Measurements from ENCODE around the gene DMD. TPM values are rescaled to one million over a fixed set of nuclear protein-coding genes. Genes with fewer than 3 reads are reported as not detected.

Gene DMD
- total and polyA plus RNA-seq, 2 donors (not counting 1 experiment from before 2014, with no cell fraction given): 2.0 to 51.8 TPM

DNA sequence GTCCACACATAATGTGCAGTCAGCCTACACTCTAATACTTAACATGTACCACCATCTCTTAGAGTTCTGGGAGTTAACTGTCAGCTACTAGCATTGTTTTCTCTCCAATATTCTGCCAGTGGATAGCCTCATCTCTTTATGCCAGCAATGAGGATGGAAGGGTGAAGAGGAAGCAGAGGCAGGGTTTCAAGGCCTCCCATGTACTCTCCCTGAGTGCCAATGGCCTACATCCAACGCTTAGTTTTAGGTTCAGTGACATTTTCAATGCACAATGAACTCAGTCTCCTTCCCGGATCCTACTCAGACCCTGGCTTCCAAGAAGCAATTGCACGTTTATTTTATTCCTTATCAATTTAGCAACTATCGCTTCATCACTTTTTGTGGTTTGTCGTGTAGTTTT is 686.1 kb downstream of the DMD start:
- no peaks in the 10 kb centered on the region for H3K9me3 Mint-ChIP-seq (ENCODE audit: insufficient read depth)
- no peak overlapping the region for H3K27ac Mint-ChIP-seq
- Histone ChIP-seq H3K79me2 (ENCODE audit: control insufficient read depth, insufficient read depth, low read length) (no peaks in the 10 kb centered on the region), H3K27ac (ENCODE audit: low read length in 2 of 2) (no peak overlapping the region), H3K9ac (ENCODE audit: low read length) (no peak overlapping the region), H4K20me1 (ENCODE audit: control insufficient read depth, insufficient read depth, low read length, poor library complexity, severe bottlenecking) (no peaks in the 10 kb centered on the region), H3K27me3 (replicated peaks in 1 of 4; ENCODE audit: control extremely low read depth in 1 of 4, control insufficient read depth in 3 of 4, insufficient read depth in 4 of 4, low read length in 3 of 4) (no peaks in the 10 kb centered on the region), H2AFZ (ENCODE audit: insufficient read depth, low read depth, low read length, poor library complexity, severe bottlenecking) (no peak overlapping the region), H3K9me3 (ENCODE audit: control extremely low read depth in 1 of 3, control insufficient read depth in 2 of 3, insufficient read depth in 1 of 3, low read length in 2 of 3) (no peaks in the 10 kb centered on the region), H3K4me2 (replicated peaks; ENCODE audit: low read depth, low read length, poor library complexity, severe bottlenecking) (no peak overlapping the region), H3K36me3 (replicated peaks in 1 of 2; ENCODE audit: control extremely low read depth in 1 of 2, control insufficient read depth in 1 of 2, extremely low read depth in 1 of 2, insufficient read depth in 2 of 2, low read length in 1 of 2) (no peaks in the 10 kb centered on the region), H3K4me3 (ENCODE audit: control extremely low read depth in 1 of 5, extremely low read depth in 1 of 5, insufficient read depth in 1 of 5, low read depth in 2 of 5, low read length in 4 of 5) (no peak overlapping the region), H3K4me1 (ENCODE audit: control insufficient read depth in 2 of 2, insufficient read depth in 2 of 2, low read length in 2 of 2) (no peaks in the 10 kb centered on the region)
- 83% methylated on average over 1 of the region's 5 CpGs for WGBS (ENCODE audit: insufficient coverage)
- ATAC-seq (ENCODE audit: low read depth): no peak
- ChIA-PET POLR2A (no interaction called here), CTCF (no interaction called here)
- peaks cover 11% of the 10 kb centered on the region for H3K4me1 Mint-ChIP-seq
- H3K27me3 Mint-ChIP-seq: no peaks in the 10 kb centered on the region
- TF ChIP-seq EZH2 (IDR thresholded peaks at IDR 0.05; ENCODE audit: borderline replicate concordance, insufficient read depth, low read depth, low read length, poor library complexity, severe bottlenecking): no peak
- TF ChIP-seq, protein P1, sequence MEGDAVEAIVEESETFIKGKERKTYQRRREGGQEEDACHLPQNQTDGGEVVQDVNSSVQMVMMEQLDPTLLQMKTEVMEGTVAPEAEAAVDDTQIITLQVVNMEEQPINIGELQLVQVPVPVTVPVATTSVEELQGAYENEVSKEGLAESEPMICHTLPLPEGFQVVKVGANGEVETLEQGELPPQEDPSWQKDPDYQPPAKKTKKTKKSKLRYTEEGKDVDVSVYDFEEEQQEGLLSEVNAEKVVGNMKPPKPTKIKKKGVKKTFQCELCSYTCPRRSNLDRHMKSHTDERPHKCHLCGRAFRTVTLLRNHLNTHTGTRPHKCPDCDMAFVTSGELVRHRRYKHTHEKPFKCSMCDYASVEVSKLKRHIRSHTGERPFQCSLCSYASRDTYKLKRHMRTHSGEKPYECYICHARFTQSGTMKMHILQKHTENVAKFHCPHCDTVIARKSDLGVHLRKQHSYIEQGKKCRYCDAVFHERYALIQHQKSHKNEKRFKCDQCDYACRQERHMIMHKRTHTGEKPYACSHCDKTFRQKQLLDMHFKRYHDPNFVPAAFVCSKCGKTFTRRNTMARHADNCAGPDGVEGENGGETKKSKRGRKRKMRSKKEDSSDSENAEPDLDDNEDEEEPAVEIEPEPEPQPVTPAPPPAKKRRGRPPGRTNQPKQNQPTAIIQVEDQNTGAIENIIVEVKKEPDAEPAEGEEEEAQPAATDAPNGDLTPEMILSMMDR (IDR thresholded peaks at IDR 0.05): no peak
- intact Hi-C loops (cut with micrococcal nuclease): no loop called here
- H3K4me3 Mint-ChIP-seq: no peak overlapping the region
- DNase-seq: no peak

DNA sequence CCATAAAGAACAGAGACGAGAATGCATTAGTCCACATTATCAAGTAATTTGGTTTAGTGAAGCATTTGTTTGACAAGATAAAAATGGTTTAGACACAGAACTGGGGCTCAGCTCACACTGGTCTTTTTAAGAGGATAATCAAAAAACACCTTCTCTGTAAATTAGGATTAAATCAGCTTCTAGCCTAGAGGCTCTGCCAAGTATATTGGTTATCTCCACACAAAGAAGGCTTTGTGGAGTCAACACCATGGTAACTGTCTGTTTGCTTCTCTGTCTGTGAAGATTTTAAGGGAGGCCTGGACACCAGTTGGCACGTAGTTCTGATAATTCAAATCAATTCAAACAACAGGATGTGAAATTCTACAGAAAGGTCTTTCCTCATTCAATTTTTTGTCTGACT is 687.0 kb downstream of the DMD start:
- POLR2A ChIA-PET: no interaction called here
- no peak overlapping the region for H2AFZ ChIP-seq (ENCODE audit: insufficient read depth, low read depth, low read length, poor library complexity, severe bottlenecking)

More for the DNA sequence above, 687.0 kb downstream of the DMD start:
- ATAC-seq (ENCODE audit: low read depth) (no peak), DNase-seq (no peak)
- Histone ChIP-seq H3K9me3 (ENCODE audit: control extremely low read depth in 1 of 3, control insufficient read depth in 2 of 3, insufficient read depth in 1 of 3, low read length in 2 of 3) (no peaks in the 10 kb centered on the region), H3K4me3 (ENCODE audit: control extremely low read depth in 1 of 5, extremely low read depth in 1 of 5, insufficient read depth in 1 of 5, low read depth in 2 of 5, low read length in 4 of 5) (no peak overlapping the region), H4K20me1 (ENCODE audit: control insufficient read depth, insufficient read depth, low read length, poor library complexity, severe bottlenecking) (no peaks in the 10 kb centered on the region), H3K27ac (ENCODE audit: low read length in 2 of 2) (no peak overlapping the region), H3K4me1 (ENCODE audit: control insufficient read depth in 2 of 2, insufficient read depth in 2 of 2, low read length in 2 of 2) (no peaks in the 10 kb centered on the region), H3K9ac (ENCODE audit: low read length) (no peak overlapping the region), H3K4me2 (replicated peaks; ENCODE audit: low read depth, low read length, poor library complexity, severe bottlenecking) (no peak overlapping the region), H3K79me2 (ENCODE audit: control insufficient read depth, insufficient read depth, low read length) (no peaks in the 10 kb centered on the region), H3K36me3 (replicated peaks in 1 of 2; ENCODE audit: control extremely low read depth in 1 of 2, control insufficient read depth in 1 of 2, extremely low read depth in 1 of 2, insufficient read depth in 2 of 2, low read length in 1 of 2) (no peaks in the 10 kb centered on the region), H3K27me3 (replicated peaks in 1 of 4; ENCODE audit: control extremely low read depth in 1 of 4, control insufficient read depth in 3 of 4, insufficient read depth in 4 of 4, low read length in 3 of 4) (no peaks in the 10 kb centered on the region)
- peaks cover 11% of the 10 kb centered on the region for H3K4me1 Mint-ChIP-seq
- H3K9me3 Mint-ChIP-seq (ENCODE audit: insufficient read depth): no peaks in the 10 kb centered on the region
- TF ChIP-seq, protein P1 (IDR thresholded peaks at IDR 0.05): no peak
- no peak for TF ChIP-seq EZH2 (IDR thresholded peaks at IDR 0.05; ENCODE audit: borderline replicate concordance, insufficient read depth, low read depth, low read length, poor library complexity, severe bottlenecking)
- intact Hi-C loops (cut with micrococcal nuclease): no loop called here
- CTCF ChIA-PET: no interaction called here
- H3K27ac Mint-ChIP-seq: no peak overlapping the region
- H3K27me3 Mint-ChIP-seq: no peaks in the 10 kb centered on the region
- H3K4me3 Mint-ChIP-seq: no peak overlapping the region
- no CpG with 5 or more reads among the region's 2 CpGs for WGBS (ENCODE audit: insufficient coverage)
